GM12891 (cell line): Measurements from ENCODE around the gene MRPL1.

ENCODE experiments used
- POLR2A ChIP-seq: IDR thresholded peaks from 2 replicates; pipeline ENCODE4 v1.6.1; 2011; ENCODE audit warnings: low read depth, low read length, control low read depth
- SPI1 ChIP-seq: IDR thresholded peaks from 2 replicates; pipeline ENCODE4 v1.6.1; 2011; ENCODE audit warnings: low read depth, low read length, control low read depth
- TAF1 ChIP-seq: IDR thresholded peaks from 2 replicates; pipeline ENCODE4 v1.6.1; 2011; ENCODE audit warnings: low read depth, low read length, control low read depth

- TF ChIP-seq POLR2A = no peak
- TF ChIP-seq TAF1 = no peak
- TF ChIP-seq SPI1 = no peak
Observed at GRCh38 chr4:77963004-77963403, 100.4 kb downstream of the MRPL1 start.
